Tibial nerve (tissue), 4 donors: ENCODE data around the gene DDX54. TPM values are rescaled to one million over a fixed set of nuclear protein-coding genes. Genes with fewer than 3 reads are reported as not detected.

ENCODE experiments used
- DNase-seq, 2 donors: peaks; one replicate each; pipeline ENCODE4 v3.0.0-alpha.2; 2019; ENCODE audit warnings: low spot score in 2 of 2
- H3K27ac ChIP-seq, 4 donors: fragments of 200-600 bp; sonication (generic) in 3 of 4; one replicate each; pipeline ENCODE4 v1.5.1; 2017 to 2019; ENCODE audit warnings: mild to moderate bottlenecking in 1 of 4
- H3K27me3 ChIP-seq, 2 donors: fragments of 200-600 bp; sonication (generic) in 1 of 2; one replicate each; pipeline versions ENCODE4 v1.5.1 to v1.6.0; 2017 to 2019
- H3K36me3 ChIP-seq, 3 donors: fragments of 200-600 bp; sonication (generic); one replicate each; pipeline ENCODE4 v1.5.1; 2018 to 2019
- H3K4me1 ChIP-seq, 4 donors: fragments of 200-600 bp; sonication (generic) in 3 of 4; one replicate each; pipeline ENCODE4 v1.5.1; 2017 to 2019
- H3K4me3 ChIP-seq, 4 donors: fragments of 200-600 bp; sonication (generic) in 3 of 4; one replicate each; pipeline ENCODE4 v1.5.1; 2017 to 2019; ENCODE audit warnings: mild to moderate bottlenecking in 1 of 4, moderate library complexity in 1 of 4
- H3K9me3 ChIP-seq, 4 donors: fragments of 200-600 bp; sonication (generic) in 3 of 4; one replicate each; pipeline ENCODE4 v1.5.1; 2017 to 2019
- CTCF ChIP-seq, 5 experiments: fragments of 200-600 bp in 3 of 5; fragments of 450-650 bp in 2 of 5; sonication (generic) in 3 of 5; IDR thresholded peaks; one replicate each; pipeline ENCODE4 v1.5.1; 2016 to 2019; ENCODE audit warnings: antibody characterized with exemption in 5 of 5, mild to moderate bottlenecking in 3 of 5, moderate library complexity in 2 of 5
- EP300 ChIP-seq, 2 donors: sonication (generic); formaldehyde crosslinking; IDR thresholded peaks; one replicate each; pipeline ENCODE4 v1.6.1; 2017; ENCODE audit warnings: antibody characterized with exemption in 2 of 2, mild to moderate bottlenecking in 1 of 2
- POLR2A ChIP-seq, 2 donors: fragments of 450-650 bp; IDR thresholded peaks; one replicate each; pipeline ENCODE4 v1.6.1; 2017; ENCODE audit warnings: antibody characterized with exemption in 2 of 2, mild to moderate bottlenecking in 2 of 2, moderate library complexity in 2 of 2
- WGBS, 2 donors: methylation state at CpG; one replicate each; pipeline ENCODE4 v1.1.5; 2018; 5-methylcytosine and 5-hydroxymethylcytosine counted together
- total RNA-seq, 4 donors: library from RNA; depleted of rRNA; stranded (reverse); fragments of >200 nt; gene quantifications; one replicate each; pipeline ENCODE4 v1.1.0, GENCODE V29; 2016

DDX54 gene
- total RNA-seq, 4 donors from 2014 or later, result 49.4 to 105 (median 83.0) TPM

- no peaks in the 10 kb centered on the region for H3K4me1 ChIP-seq
- 89 to 91% methylated on average over 24 to 27 of the region's 32 CpGs for WGBS, 2 donors
- no peaks in the 10 kb centered on the region for H3K27me3 ChIP-seq
- DNase-seq, result no peak
- H3K9me3 ChIP-seq, result no peaks in the 10 kb centered on the region
- TF ChIP-seq POLR2A (IDR thresholded peaks at IDR 0.05) (no peak), EP300 (IDR thresholded peaks at IDR 0.05) (no peak), CTCF (IDR thresholded peaks at IDR 0.05) (no peak)
- H3K27ac ChIP-seq, result no peak overlapping the region
- H3K36me3 ChIP-seq, result peaks cover 2 to 100% (median 53%) of the 10 kb centered on the region in 3 donors
- no peak overlapping the region for H3K4me3 ChIP-seq
Measured at GRCh38 chr12:113165521-113166450, 19.5 kb downstream of the DDX54 start.

DNA sequence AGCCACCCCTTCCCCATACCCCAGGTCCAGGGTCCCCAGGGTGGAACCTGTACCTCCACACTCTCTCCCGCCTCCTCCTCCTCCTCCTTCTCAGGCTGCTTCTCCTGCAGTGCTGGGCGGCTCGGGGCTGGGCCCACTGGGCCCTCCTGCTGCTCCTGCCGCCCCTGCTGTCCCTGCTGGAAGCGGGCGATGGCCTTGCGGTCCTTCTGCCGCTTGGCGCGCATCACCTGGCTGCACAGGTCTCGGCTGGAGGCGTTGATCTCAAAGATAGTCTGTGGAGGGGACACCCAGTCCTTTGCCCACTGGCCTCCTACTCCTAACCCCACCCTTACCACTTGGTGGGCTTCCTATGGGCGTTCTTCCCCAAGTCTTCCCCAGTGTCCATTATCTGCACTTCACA, 21.3 kb downstream of the DDX54 start:
- 93 to 98% methylated on average over 13 of the region's 13 CpGs for WGBS, 2 donors
- peaks cover 2 to 100% (median 52%) of the 10 kb centered on the region in 3 donors for H3K36me3 ChIP-seq

DNA sequence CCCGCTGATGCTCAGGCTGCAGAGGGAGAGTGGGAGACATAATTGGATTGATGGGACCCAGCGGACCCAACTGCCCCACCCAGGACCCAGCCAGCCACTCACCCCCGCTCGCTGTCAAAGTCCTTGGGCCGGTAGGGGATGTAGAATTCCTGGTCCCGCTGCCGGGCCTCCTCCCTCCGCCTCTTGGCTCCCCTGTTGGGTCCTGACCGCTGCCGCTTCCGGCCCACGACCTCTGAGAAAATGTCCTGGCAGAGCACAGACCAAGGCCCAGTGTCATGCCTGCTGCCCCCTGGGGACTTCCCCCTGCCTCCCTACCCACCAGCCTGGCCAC, 22.3 kb downstream of the DDX54 start:
- DNase-seq, result no peak

More for the DNA sequence above, 21.3 kb downstream of the DDX54 start:
- no peaks in the 10 kb centered on the region for H3K27me3 ChIP-seq
- no peaks in the 10 kb centered on the region for H3K4me1 ChIP-seq
- no peak for TF ChIP-seq EP300 (IDR thresholded peaks at IDR 0.05)
- TF ChIP-seq POLR2A (IDR thresholded peaks at IDR 0.05), result no peak
- TF ChIP-seq CTCF (IDR thresholded peaks at IDR 0.05), result no peak
- H3K4me3 ChIP-seq, result no peak overlapping the region
- H3K9me3 ChIP-seq, result no peaks in the 10 kb centered on the region
- DNase-seq, result no peak
- no peak overlapping the region for H3K27ac ChIP-seq

DNA sequence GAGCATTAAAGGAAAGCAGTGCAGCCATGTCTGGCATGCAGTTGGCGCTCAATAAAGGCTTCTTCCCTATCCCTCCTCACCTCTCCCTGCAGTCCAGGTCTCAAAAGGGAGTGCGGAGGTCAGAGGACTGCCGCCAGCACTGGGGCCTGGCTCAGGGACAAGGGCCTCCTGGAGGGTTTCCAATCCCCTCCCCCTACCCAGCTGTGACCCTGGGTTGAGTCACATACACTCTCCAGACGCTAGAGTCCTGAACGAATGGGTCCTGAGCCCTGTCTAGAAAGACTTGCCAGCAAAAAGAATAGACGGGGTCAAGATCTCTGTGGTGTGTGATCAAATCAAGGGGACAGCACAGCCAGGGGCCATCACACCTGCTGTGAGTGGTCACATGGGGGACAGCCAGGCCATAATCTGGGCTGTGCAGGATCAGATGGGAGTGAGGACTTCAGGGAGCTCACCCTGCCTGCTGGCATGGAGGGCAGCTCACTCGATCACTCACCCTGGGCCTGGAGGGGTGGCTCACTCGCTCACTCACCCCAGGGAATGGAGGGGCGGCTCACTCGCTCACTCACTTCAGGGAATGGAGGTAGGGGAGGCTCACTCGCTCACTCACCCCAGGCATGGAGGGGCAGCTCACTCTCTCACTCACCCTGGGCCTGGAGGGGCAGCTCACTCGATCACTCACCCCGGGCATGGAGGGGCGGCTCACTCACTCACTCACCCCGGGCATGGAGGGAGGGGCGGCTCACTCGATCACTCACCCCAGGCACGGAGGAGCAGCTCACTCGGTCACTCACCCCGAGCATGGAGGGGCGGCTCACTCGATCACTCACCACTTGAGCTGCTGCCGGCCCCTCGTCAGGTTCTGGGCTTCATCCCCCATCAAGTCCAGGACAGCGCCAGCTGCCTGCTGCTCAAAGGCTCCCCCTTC, 22.9 kb downstream of the DDX54 start:
- peaks cover 2 to 100% (median 42%) of the 10 kb centered on the region in 3 donors for H3K36me3 ChIP-seq
- H3K27ac ChIP-seq, result no peak overlapping the region
- H3K4me3 ChIP-seq, result no peak overlapping the region
- no peaks in the 10 kb centered on the region for H3K9me3 ChIP-seq
- DNase-seq, result no peak
- H3K27me3 ChIP-seq, result no peaks in the 10 kb centered on the region
- WGBS, 2 donors, result 84 to 89% methylated on average over 22 to 25 of the region's 25 CpGs
- TF ChIP-seq POLR2A (IDR thresholded peaks at IDR 0.05), result no peak
- TF ChIP-seq EP300 (IDR thresholded peaks at IDR 0.05), result no peak
- no peak for TF ChIP-seq CTCF (IDR thresholded peaks at IDR 0.05)
- no peaks in the 10 kb centered on the region for H3K4me1 ChIP-seq

More for the DNA sequence above, 22.3 kb downstream of the DDX54 start:
- 90 to 92% methylated on average over 12 of the region's 12 CpGs for WGBS, 2 donors
- Histone ChIP-seq H3K4me3 (no peak overlapping the region), H3K4me1 (no peaks in the 10 kb centered on the region), H3K9me3 (no peaks in the 10 kb centered on the region), H3K36me3 (peaks cover 2 to 100% (median 47%) of the 10 kb centered on the region in 3 donors), H3K27ac (no peak overlapping the region), H3K27me3 (no peaks in the 10 kb centered on the region)
- no peak for TF ChIP-seq CTCF (IDR thresholded peaks at IDR 0.05)
- TF ChIP-seq EP300 (IDR thresholded peaks at IDR 0.05), result no peak
- no peak for TF ChIP-seq POLR2A (IDR thresholded peaks at IDR 0.05)
